Measurements from ENCODE around the gene WNK1.

- no peak for TF ChIP-seq CTCF (IDR thresholded peaks at IDR 0.05)
- no peak for TF ChIP-seq POLR2A (IDR thresholded peaks at IDR 0.05)
These were observed 8.9 kb downstream of the WNK1 start for GRCh38 chr12:761256-761655.

Data from vagina (tissue), 2 donors.